Activated naive CD8-positive, alpha-beta T cell treated with anti-CD3 and anti-CD28 coated beads, Interleukin-2, amount 10 ng/mL, durations not matched to agents 7 days and 5 days (primary cell): ENCODE results near the gene TRAF4. TPM values are rescaled to one million over a fixed set of nuclear protein-coding genes. Genes with fewer than 3 reads are reported as not detected.

Source experiments
- ATAC-seq: fragments of 150-1000 bp; cut with Tn5 transposase; one replicate; pipeline ENCODE4 v1.10.0; 2021; ENCODE audit warnings: low read depth, moderate library complexity
- POLR2A ChIA-PET: fragments of 350-600 bp; sonication (Branson Sonifier 250); formaldehyde crosslinking; loops from one replicate; lab custom pipeline; 2021; ENCODE audit warnings: antibody characterized with exemption; lab: Charles Lee
- DNase-seq: peaks from one replicate; pipeline ENCODE4 v3.0.0; 2021
- H3K27ac Mint-ChIP-seq: one replicate; pipeline ENCODE4 v1.8.0; 2022; ENCODE audit warnings: mild to moderate bottlenecking, mixed read lengths
- H3K27me3 Mint-ChIP-seq: one replicate; pipeline ENCODE4 v1.8.0; 2022; ENCODE audit warnings: mild to moderate bottlenecking, moderate library complexity, mixed read lengths
- H3K36me3 Mint-ChIP-seq: one replicate; pipeline ENCODE4 v1.8.0; 2021; ENCODE audit warnings: mild to moderate bottlenecking, mixed read lengths
- H3K4me1 Mint-ChIP-seq: one replicate; pipeline ENCODE4 v1.8.0; 2021; ENCODE audit warnings: mixed read lengths
- H3K4me3 Mint-ChIP-seq: one replicate; pipeline ENCODE4 v1.8.0; 2022; ENCODE audit warnings: mild to moderate bottlenecking, moderate library complexity, mixed read lengths
- H3K9me3 Mint-ChIP-seq: one replicate; pipeline ENCODE4 v1.8.0; 2021; ENCODE audit warnings: mixed read lengths
- total RNA-seq, 2 experiments: library from RNA; stranded (reverse); gene quantifications; one replicate each; pipeline ENCODE4 v1.2.3, GENCODE V29; 2021

Gene TRAF4
- total RNA-seq, 2 experiments from 2014 or later: 48.1 to 55.3 TPM

DNA sequence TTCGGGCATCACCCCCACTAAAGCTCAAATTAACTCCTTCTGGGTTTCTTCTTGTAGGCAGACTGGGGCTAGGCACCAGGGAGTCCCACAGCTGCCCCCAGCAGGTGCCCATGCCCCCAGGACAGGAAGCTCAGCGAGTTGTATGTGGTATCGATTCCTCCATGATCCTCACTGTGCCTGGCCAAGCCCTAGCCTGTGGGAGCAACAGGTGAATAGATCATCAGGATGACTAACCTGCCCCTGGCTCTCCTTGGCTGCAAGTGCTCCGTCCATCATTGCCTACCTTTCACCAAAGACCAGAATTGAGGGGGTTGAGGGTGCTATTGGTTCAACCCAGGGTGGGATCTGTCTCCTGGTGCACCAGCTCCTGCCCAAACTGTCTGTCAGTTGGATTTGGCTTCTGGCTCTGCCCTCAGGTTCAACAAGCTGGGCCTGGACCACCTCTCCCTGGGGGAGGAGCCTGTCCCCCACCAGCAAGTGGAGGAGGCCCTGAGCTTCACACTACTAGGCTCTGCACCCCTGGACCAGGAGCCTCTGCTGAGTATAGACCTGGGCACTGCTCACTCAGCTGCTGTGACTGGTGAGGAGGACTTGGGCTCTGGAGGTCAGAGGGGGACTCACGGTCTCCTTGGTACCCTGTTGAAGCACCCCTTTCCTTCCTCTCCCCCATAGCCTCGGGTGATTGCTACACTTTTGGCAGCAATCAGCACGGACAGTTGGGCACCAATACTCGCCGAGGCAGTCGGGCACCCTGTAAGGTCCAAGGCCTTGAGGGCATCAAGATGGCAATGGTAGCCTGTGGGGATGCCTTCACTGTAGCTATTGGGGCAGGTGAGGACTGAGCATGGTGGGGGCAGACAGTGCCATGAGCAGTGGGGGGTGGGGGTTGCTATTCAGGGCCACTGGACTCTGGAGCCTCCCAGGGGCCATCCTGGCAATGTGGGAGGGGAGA lies 3.1 kb upstream of the TRAF4 start:
- DNase-seq (no peak), ATAC-seq (no peak)
- H3K9me3 Mint-ChIP-seq: no peaks in the 10 kb centered on the region
- H3K36me3 Mint-ChIP-seq: peaks cover 15% of the 10 kb centered on the region
- no peak overlapping the region for H3K4me3 Mint-ChIP-seq
- H3K27ac Mint-ChIP-seq: no peak overlapping the region
- H3K27me3 Mint-ChIP-seq: no peaks in the 10 kb centered on the region
- POLR2A ChIA-PET: interaction anchor here (1.0 to 3.6 kb wide), 3 partner anchors 12 to 21 kb away, joined by 4 to 19 read pairs (median 4); partner anchors contain the start of genes NEK8, RPL23A and TLCD1
- H3K4me1 Mint-ChIP-seq: peaks cover 22% of the 10 kb centered on the region

DNA sequence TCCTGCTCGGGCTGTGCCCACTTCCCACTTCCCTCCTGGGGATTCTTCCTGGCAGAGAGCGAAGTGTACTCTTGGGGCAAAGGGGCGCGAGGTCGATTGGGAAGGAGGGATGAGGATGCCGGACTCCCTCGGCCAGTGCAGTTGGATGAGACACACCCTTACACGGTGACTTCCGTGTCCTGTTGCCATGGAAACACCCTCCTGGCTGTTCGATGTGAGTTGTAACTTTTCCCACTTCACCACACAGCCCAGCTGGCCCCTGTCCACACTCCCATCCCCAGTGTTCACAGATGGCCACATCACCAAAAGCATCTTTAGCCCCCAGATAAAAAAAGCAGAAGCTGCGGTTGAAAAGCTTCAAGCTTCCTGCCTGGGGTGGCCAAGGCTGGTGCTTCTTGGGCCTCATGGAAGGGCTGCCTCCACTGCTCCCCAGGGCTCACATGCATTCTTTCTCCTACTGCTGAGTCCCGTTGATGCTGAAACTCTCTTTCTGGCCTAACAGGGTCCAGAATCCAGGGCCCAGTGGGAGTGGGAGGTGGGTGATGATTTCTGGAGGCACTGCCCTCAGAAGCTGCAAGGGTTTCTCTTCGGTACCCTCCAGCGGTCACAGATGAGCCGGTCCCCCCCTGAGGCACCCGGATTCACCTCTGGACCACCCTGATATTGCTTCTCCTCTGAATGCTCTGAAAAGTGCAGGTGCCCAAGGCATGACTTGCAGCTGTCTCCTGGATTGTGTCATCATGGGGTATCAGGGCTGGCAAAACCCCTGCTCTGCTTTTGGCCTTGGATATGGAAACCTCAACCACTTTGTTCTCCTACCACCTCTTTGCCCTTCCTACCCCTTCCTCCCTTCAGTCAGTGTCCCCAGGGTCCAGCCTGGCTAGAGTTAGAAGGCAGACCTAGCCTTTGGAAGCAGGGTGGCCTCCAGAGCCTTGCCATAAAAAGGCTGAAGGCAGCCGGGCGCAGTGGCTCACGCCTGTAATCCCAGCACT lies 2.2 kb upstream of the TRAF4 start:
- peaks cover 14% of the 10 kb centered on the region for H3K36me3 Mint-ChIP-seq
- POLR2A ChIA-PET: interaction anchor here (1.0 to 3.6 kb wide), 3 partner anchors 13 to 22 kb away, joined by 4 to 19 read pairs (median 4); partner anchors contain the start of genes NEK8, RPL23A and TLCD1
- H3K4me3 Mint-ChIP-seq: no peak overlapping the region

DNA sequence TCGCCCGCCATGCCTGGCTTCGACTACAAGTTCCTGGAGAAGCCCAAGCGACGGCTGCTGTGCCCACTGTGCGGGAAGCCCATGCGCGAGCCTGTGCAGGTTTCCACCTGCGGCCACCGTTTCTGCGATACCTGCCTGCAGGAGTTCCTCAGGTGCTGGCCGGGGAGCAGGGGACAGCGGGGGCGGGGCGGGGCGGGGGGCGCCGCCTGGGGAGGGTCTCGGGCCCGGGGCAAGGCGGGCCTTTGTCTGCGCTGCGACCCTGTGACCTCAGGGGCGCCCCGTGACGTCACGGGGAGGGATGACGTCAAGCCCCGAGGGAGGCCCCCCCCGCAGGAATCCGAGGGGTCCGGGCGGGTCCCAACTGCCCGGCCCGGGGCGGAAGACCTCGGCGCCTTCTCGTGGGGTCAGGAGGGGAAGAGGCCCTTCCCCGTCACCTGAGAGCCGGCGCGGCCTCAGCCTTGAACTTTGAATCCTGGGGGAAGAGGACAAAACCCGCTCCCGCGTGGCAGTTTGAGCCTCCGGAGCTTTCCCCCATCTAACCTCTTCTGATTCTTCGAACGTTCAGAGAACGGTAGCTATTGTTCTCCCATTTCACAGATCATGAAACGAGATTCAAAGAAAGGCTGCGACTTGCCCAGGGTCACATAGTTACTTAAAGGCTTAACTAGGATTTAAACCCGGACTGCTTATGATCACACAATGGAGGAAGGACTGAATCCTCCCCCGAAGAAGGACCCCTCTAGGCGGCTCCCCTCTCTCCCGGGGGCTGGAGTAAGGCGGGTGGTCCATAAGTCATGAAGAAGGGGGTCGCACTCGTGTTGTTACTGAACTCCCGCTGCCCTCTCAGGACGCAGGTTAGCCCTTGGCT lies 527 bp downstream of the TRAF4 start:
- H3K36me3 Mint-ChIP-seq: peaks cover 10% of the 10 kb centered on the region
- POLR2A ChIA-PET: interaction anchor here (1.0 to 13.1 kb wide), 8 partner anchors 9 to 98 kb away, joined by 3 to 266 read pairs (median 7); partner anchors contain the start of genes FAM222B, NEK8, PROCA1 and RPL23A

More for the DNA sequence above, 2.2 kb upstream of the TRAF4 start:
- Mint-ChIP-seq H3K9me3 (no peaks in the 10 kb centered on the region), H3K27me3 (no peaks in the 10 kb centered on the region), H3K4me1 (peaks cover 29% of the 10 kb centered on the region), H3K27ac (no peak overlapping the region)
- DNase-seq (no peak), ATAC-seq (no peak)

DNA sequence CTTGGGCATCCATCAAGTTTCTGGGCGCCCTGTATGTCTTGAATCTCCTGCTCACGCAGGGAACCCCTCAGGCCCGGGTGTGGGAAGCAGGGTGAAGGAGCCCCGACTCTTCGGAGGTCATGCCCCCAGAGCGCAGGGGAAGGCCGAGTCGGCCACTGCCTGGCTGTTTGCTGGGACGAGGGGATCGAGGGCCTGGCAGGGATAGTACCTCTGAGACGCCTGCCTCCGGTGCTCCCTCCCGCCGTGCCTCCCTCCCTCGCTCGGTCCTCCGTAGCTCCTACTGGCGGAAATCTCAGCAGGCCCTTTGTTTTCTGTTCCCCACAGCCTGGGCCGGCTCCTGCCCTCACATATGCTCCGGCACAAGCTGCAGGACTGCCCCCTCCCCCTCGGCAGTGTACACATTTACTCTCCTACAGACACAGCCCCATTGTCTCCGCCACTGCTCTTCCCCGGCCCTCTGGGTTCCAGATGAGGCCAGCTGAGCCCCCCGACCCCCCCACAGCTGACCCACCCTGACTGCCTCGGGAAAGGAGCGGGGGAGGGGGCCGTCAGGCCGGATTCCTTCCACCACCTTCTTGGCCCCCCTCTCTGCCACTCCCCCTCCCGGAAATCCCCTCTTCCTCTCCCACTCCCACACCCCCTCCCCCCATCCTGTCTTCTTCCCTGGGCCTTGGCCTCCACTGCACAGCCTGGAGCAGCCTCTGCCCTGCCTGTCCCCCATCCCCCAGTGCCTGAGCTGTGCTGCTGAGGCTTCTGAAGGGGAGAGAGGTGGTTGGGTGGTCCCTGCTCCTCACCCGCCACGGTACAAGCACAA lies 1.4 kb downstream of the TRAF4 start:
- peak; percentile 66 for DNase-seq
- peaks cover 7% of the 10 kb centered on the region for H3K36me3 Mint-ChIP-seq
- peak overlapping the region; percentile 91 for H3K4me3 Mint-ChIP-seq
- H3K27me3 Mint-ChIP-seq: no peaks in the 10 kb centered on the region
- peak; percentile 6 for ATAC-seq
- peaks cover 26% of the 10 kb centered on the region for H3K4me1 Mint-ChIP-seq
- POLR2A ChIA-PET: interaction anchor here (1.0 to 13.1 kb wide), 7 partner anchors 14 to 97 kb away, joined by 3 to 266 read pairs (median 8); partner anchors contain the start of genes FAM222B, NEK8, PROCA1 and RPL23A
- peak overlapping the region; percentile 88 for H3K27ac Mint-ChIP-seq
- no peaks in the 10 kb centered on the region for H3K9me3 Mint-ChIP-seq

More for the DNA sequence above, 527 bp downstream of the TRAF4 start:
- ATAC-seq (peak; percentile 35), DNase-seq (peak; percentile 82)
- Mint-ChIP-seq H3K27ac (peak overlapping the region; percentile 88), H3K27me3 (no peaks in the 10 kb centered on the region), H3K4me1 (peaks cover 22% of the 10 kb centered on the region), H3K9me3 (no peaks in the 10 kb centered on the region), H3K4me3 (peak overlapping the region; percentile 91)

DNA sequence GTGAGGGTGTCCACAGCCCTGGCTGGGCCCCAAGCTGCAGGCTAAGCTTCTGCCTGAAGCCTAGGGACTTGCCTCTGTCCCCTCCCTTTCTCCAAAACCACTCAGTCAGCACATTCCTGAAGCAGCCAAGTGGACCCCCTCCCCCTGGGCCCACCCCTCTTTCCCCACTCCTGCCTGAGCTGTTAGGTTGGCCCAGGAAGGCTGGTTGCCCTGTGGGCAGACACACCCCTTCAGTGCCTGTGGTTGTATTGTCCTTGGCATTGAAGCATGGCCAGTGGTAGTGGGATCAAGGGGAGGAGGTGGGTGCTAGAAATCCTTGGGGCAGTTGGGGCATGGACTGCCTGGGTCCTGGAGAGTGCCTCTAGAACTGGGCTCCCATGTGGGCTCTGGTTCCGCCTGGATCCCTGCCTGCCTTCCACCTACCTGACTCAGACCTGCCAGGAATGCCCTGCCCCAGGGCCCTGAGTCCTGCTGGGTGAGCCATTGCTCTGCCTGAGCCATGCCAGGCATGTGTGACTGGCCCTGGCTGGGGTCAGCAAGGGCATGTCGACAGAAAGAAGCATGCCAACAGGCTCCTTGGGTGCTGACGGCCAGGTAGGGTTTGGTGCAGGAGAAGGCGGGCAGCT lies 2.1 kb downstream of the TRAF4 start:
- H3K4me1 Mint-ChIP-seq: peaks cover 24% of the 10 kb centered on the region
- H3K9me3 Mint-ChIP-seq: no peaks in the 10 kb centered on the region
- peak overlapping the region; percentile 91 for H3K4me3 Mint-ChIP-seq
- ATAC-seq (no peak), DNase-seq (no peak)
- peak overlapping the region; percentile 88 for H3K27ac Mint-ChIP-seq
- no peaks in the 10 kb centered on the region for H3K27me3 Mint-ChIP-seq
- POLR2A ChIA-PET: interaction anchor here (1.1 to 13.1 kb wide), 5 partner anchors 19 to 96 kb away, joined by 3 to 266 read pairs (median 8); partner anchors contain the start of genes FAM222B, NEK8, PROCA1 and RPL23A
- peaks cover 2% of the 10 kb centered on the region for H3K36me3 Mint-ChIP-seq

DNA sequence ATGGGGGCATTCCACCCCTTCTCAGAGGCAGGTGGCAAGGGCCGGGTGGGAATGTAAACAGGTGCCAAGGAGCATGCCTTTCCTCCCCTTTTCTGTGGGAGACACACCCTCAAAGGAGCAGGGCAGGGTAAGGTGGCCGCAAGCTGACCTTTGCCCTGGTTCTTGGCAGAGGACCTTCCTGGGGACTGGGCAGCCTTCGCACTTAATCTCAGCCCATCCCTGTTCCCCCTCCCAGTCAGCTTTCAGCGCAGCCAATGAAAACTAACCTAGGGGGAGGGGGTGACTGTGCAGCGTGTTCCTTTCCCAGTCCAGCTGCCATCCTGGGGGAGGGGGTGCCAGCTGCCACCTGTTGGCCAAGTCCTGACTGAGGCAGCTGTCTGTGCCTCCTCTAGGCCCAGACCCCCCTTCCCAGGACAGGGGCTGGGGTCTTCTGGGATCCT lies 2.8 kb downstream of the TRAF4 start:
- peaks cover 24% of the 10 kb centered on the region for H3K4me1 Mint-ChIP-seq
- H3K27me3 Mint-ChIP-seq: no peaks in the 10 kb centered on the region
- ATAC-seq (no peak), DNase-seq (no peak)
- H3K9me3 Mint-ChIP-seq: no peaks in the 10 kb centered on the region
- H3K4me3 Mint-ChIP-seq: peak overlapping the region; percentile 44
- POLR2A ChIA-PET: interaction anchor here (1.6 to 13.1 kb wide), 2 partner anchors 19 to 26 kb away, joined by 12 to 266 read pairs; partner anchors contain the start of genes NEK8, RPL23A and TLCD1
- peaks cover 2% of the 10 kb centered on the region for H3K36me3 Mint-ChIP-seq
- peak overlapping the region; percentile 88 for H3K27ac Mint-ChIP-seq

DNA sequence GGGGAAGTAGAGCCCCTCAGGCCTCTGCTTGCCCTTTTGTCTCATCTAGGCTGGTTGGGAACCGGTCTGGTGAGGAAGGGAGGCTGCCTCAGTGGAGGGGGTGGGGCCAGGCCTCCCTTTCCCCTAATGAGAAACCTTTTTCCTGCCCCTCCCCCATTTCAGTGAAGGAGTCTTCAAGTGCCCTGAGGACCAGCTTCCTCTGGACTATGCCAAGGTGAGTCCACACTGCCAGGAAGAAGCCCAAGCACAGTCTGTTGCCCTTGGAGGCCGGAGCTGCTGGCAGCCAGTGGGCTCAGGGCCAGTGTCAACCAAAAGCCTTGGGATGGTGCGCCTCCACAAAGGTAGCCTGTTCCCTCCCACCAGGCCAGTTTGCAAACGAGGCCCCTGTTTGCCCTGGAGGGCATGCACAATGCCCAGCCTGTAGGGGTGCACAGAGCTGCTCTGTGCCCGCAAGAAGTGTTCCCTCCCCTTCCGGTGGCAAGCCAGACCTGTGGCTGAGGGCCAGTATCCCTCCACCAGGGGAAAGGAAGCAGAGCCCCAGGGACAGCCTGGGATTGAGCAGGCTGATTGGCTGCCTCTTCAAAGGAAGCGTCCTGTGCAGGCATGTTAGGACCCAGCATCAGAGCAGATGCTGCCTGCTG lies 3.4 kb downstream of the TRAF4 start:
- no peak for ATAC-seq
- Mint-ChIP-seq H3K27me3 (no peaks in the 10 kb centered on the region), H3K36me3 (peaks cover 2% of the 10 kb centered on the region), H3K9me3 (no peaks in the 10 kb centered on the region), H3K27ac (no peak overlapping the region), H3K4me3 (no peak overlapping the region), H3K4me1 (peaks cover 24% of the 10 kb centered on the region)
- DNase-seq: no peak
- POLR2A ChIA-PET: interaction anchor here (13.1 kb wide), 1 partner anchor 20 kb away, joined by 266 read pairs; the partner anchor contains the start of genes NEK8 and TLCD1

DNA sequence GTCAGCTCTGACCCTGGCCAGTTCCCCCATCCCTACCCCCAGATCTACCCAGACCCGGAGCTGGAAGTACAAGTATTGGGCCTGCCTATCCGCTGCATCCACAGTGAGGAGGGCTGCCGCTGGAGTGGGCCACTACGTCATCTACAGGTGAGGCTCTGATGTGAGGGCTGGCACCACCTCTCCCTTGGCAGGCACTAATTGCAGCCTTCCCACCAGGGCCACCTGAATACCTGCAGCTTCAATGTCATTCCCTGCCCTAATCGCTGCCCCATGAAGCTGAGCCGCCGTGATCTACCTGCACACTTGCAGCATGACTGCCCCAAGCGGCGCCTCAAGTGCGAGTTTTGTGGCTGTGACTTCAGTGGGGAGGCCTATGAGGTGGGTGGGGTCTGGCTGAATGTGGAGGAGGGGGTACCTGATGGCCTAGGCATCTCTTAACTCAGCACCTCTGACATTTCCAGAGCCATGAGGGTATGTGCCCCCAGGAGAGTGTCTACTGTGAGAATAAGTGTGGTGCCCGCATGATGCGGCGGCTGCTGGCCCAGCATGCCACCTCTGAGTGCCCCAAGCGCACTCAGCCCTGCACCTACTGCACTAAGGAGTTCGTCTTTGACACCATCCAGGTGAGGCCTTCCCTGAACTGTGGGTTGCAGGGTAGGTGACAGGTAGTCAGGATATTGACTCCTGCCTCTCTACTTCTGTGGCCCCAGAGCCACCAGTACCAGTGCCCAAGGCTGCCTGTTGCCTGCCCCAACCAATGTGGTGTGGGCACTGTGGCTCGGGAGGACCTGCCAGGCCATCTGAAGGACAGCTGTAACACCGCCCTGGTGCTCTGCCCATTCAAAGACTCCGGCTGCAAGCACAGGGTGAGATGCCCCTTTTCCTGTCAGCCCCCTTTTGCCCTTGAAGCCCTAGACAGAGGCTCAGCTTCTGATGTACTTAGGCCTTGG lies 4.3 kb downstream of the TRAF4 start:
- Mint-ChIP-seq H3K4me1 (peaks cover 22% of the 10 kb centered on the region), H3K27ac (no peak overlapping the region), H3K9me3 (no peaks in the 10 kb centered on the region), H3K4me3 (no peak overlapping the region), H3K36me3 (peaks cover 2% of the 10 kb centered on the region), H3K27me3 (no peaks in the 10 kb centered on the region)
- DNase-seq (no peak), ATAC-seq (no peak)
- POLR2A ChIA-PET: interaction anchor here (0.6 to 13.1 kb wide), 3 partner anchors 21 to 103 kb away, joined by 3 to 266 read pairs (median 9); partner anchors contain the start of genes BLTP2, NEK8, RPL23A and TLCD1

DNA sequence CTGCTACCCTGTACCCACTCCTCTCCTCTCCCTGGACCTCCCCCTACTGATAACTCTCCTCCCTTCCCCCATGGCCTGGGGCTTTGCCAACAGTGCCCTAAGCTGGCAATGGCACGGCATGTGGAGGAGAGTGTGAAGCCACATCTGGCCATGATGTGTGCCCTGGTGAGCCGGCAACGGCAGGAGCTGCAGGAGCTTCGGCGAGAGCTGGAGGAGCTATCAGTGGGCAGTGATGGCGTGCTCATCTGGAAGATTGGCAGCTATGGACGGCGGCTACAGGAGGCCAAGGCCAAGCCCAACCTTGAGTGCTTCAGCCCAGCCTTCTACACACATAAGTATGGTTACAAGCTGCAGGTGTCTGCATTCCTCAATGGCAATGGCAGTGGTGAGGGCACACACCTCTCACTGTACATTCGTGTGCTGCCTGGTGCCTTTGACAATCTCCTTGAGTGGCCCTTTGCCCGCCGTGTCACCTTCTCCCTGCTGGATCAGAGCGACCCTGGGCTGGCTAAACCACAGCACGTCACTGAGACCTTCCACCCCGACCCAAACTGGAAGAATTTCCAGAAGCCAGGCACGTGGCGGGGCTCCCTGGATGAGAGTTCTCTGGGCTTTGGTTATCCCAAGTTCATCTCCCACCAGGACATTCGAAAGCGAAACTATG lies 5.2 kb downstream of the TRAF4 start:
- no peak for DNase-seq
- H3K36me3 Mint-ChIP-seq: peaks cover 2% of the 10 kb centered on the region
- POLR2A ChIA-PET: interaction anchor here (2.4 to 13.1 kb wide), 2 partner anchors 22 to 29 kb away, joined by 9 to 266 read pairs; partner anchors contain the start of genes NEK8, RPL23A and TLCD1
- H3K27ac Mint-ChIP-seq: no peak overlapping the region
- no peaks in the 10 kb centered on the region for H3K27me3 Mint-ChIP-seq
- H3K4me3 Mint-ChIP-seq: no peak overlapping the region
- no peak for ATAC-seq
- H3K9me3 Mint-ChIP-seq: no peaks in the 10 kb centered on the region
- H3K4me1 Mint-ChIP-seq: peaks cover 21% of the 10 kb centered on the region
